ENCODE measurements around the gene COASY. TPM values are rescaled to one million over a fixed set of nuclear protein-coding genes. Genes with fewer than 3 reads are reported as not detected.
A peak's percentile ranks its signal among the peaks of the same experiment; 100 is the strongest.

COASY gene
- total RNA-seq, 2 experiments from 2014 or later = 42.9 to 123 TPM

- intact Hi-C loops (cut with micrococcal nuclease; ENCODE audit: unreplicated experiment) = loop anchor here (5.0 kb wide), 1 partner anchor 404 kb away; no protein-coding TSS in a partner anchor
- H3K4me2 ChIP-seq (ENCODE audit: low read length) = peak overlapping the region; percentile 80
- no peak for TF ChIP-seq EZH2phosphoT487 (IDR thresholded peaks at IDR 0.05; ENCODE audit: borderline replicate concordance, low read depth, low read length)
- TF ChIP-seq CTCF (conservative IDR thresholded peaks at IDR 0.05; ENCODE audit: low read length) = no peak
- no peaks in the 10 kb centered on the region for H4K20me1 ChIP-seq (ENCODE audit: insufficient read depth, low read length)
- CTCF ChIA-PET (ENCODE audit: unreplicated experiment) = no interaction called here
- peaks cover 9% of the 10 kb centered on the region for H3K36me3 ChIP-seq (ENCODE audit: insufficient read depth, low read length)
- POLR2A ChIA-PET = interaction anchor here (0.6 kb wide), 1 partner anchor 71 kb away, joined by 6 read pairs; no protein-coding TSS in a partner anchor
- H3K9me2 ChIP-seq (ENCODE audit: insufficient read depth, low read length) = no peaks in the 10 kb centered on the region
- no TSS peak for BruUV-seq (replicated peaks)
- H3K4me3 ChIP-seq (ENCODE audit: low read depth, low read length, poor library complexity, severe bottlenecking) = peak overlapping the region; percentile 79
- no peaks in the 10 kb centered on the region for H3K9me3 ChIP-seq (ENCODE audit: low read length)
- H3K79me2 ChIP-seq (ENCODE audit: insufficient read depth, low read depth, low read length) = peaks cover 4% of the 10 kb centered on the region; the same call in 1 of the 2 replicates
- H2AFZ ChIP-seq (ENCODE audit: low read length) = no peak overlapping the region
- H3K4me1 ChIP-seq (ENCODE audit: insufficient read depth, low read length, poor library complexity, severe bottlenecking) = peaks cover 24% of the 10 kb centered on the region
- H3K27ac ChIP-seq (ENCODE audit: low read depth, low read length, poor library complexity, severe bottlenecking) = peak overlapping the region; percentile 31
- DNase-seq (ENCODE audit: low spot score) = peak; percentile 84
Measured at GRCh38 chr17:42536372-42537155, 25.4 kb upstream of the COASY start.

GRCh38 chr17:42537156-42537805 lies 24.7 kb upstream of the COASY start:
- no TSS peak for BruUV-seq (replicated peaks)
- peak overlapping the region; percentile 79 for H3K4me3 ChIP-seq (ENCODE audit: low read depth, low read length, poor library complexity, severe bottlenecking)
- ChIA-PET POLR2A (interaction anchor here (0.6 kb wide), 1 partner anchor 70 kb away, joined by 6 read pairs; no protein-coding TSS in a partner anchor), CTCF (ENCODE audit: unreplicated experiment) (no interaction called here)
- H2AFZ ChIP-seq (ENCODE audit: low read length) = no peak overlapping the region
- TF ChIP-seq EZH2phosphoT487 (IDR thresholded peaks at IDR 0.05; ENCODE audit: borderline replicate concordance, low read depth, low read length) (no peak), CTCF (conservative IDR thresholded peaks at IDR 0.05; ENCODE audit: low read length) (no peak)
- H3K9me2 ChIP-seq (ENCODE audit: insufficient read depth, low read length) = no peaks in the 10 kb centered on the region
- no peaks in the 10 kb centered on the region for H4K20me1 ChIP-seq (ENCODE audit: insufficient read depth, low read length)
- peaks cover 21% of the 10 kb centered on the region for H3K4me1 ChIP-seq (ENCODE audit: insufficient read depth, low read length, poor library complexity, severe bottlenecking)
- DNase-seq (ENCODE audit: low spot score) = no peak
- peak overlapping the region; percentile 80 for H3K4me2 ChIP-seq (ENCODE audit: low read length)
- intact Hi-C loops (cut with micrococcal nuclease; ENCODE audit: unreplicated experiment) = loop anchor here (5.0 kb wide), 1 partner anchor 405 kb away; no protein-coding TSS in a partner anchor
- peak overlapping the region; percentile 31 for H3K27ac ChIP-seq (ENCODE audit: low read depth, low read length, poor library complexity, severe bottlenecking)
- H3K9me3 ChIP-seq (ENCODE audit: low read length) = no peaks in the 10 kb centered on the region
- H3K36me3 ChIP-seq (ENCODE audit: insufficient read depth, low read length) = peaks cover 9% of the 10 kb centered on the region
- peaks cover 4% of the 10 kb centered on the region; the same call in 1 of the 2 replicates for H3K79me2 ChIP-seq (ENCODE audit: insufficient read depth, low read depth, low read length)
